ENCODE results near the gene TAAR2. TPM values are rescaled to one million over a fixed set of nuclear protein-coding genes. Genes with fewer than 3 reads are reported as not detected.

The TAAR2 gene
- total RNA-seq, 1 donor from 2014 or later, result not detected

GRCh38 chr6:132568611-132569010, 55.5 kb downstream of the TAAR2 start:
- no peak for TF ChIP-seq CTCF (IDR thresholded peaks at IDR 0.05; ENCODE audit: insufficient read depth, low read depth, low read length)
- TF ChIP-seq EZH2 (IDR thresholded peaks at IDR 0.05; ENCODE audit: insufficient read depth, low read length), result no peak
- H3K4me1 Mint-ChIP-seq (ENCODE audit: low read depth, unreplicated experiment), result no peaks in the 10 kb centered on the region
- H3K9me3 Mint-ChIP-seq (ENCODE audit: unreplicated experiment), result no peaks in the 10 kb centered on the region
- H3K27me3 Mint-ChIP-seq (ENCODE audit: low read depth, unreplicated experiment), result peaks cover 3% of the 10 kb centered on the region
- Histone ChIP-seq H3K27me3 (ENCODE audit: insufficient read depth, low read length) (peaks cover 3% of the 10 kb centered on the region), H3K36me3 (ENCODE audit: insufficient read depth, low read length) (no peaks in the 10 kb centered on the region), H2AFZ (ENCODE audit: low read depth, low read length) (no peak overlapping the region), H3K4me1 (ENCODE audit: insufficient read depth, low read length) (no peaks in the 10 kb centered on the region), H3K9me3 (ENCODE audit: insufficient read depth, low read depth, low read length) (no peaks in the 10 kb centered on the region), H3K4me3 (ENCODE audit: insufficient read depth, low read depth, low read length) (no peak overlapping the region), H3K9ac (ENCODE audit: low read length) (no peak overlapping the region), H3K4me2 (ENCODE audit: low read length) (no peak overlapping the region), H3K79me2 (ENCODE audit: insufficient read depth, low read length) (no peaks in the 10 kb centered on the region), H4K20me1 (ENCODE audit: insufficient read depth, low read length) (no peaks in the 10 kb centered on the region), H3K27ac (ENCODE audit: low read depth, low read length) (no peak overlapping the region)
- H3K27ac Mint-ChIP-seq (ENCODE audit: unreplicated experiment), result no peak overlapping the region
- FAIRE-seq (no peak), DNase-seq (ENCODE audit: low read depth) (no peak)
- no peak overlapping the region for H3K4me3 Mint-ChIP-seq (ENCODE audit: unreplicated experiment)
- no peaks in the 10 kb centered on the region for H3K36me3 Mint-ChIP-seq (ENCODE audit: low read depth, unreplicated experiment)

- Mint-ChIP-seq H3K4me1 (ENCODE audit: low read depth, unreplicated experiment) (no peaks in the 10 kb centered on the region), H3K27me3 (ENCODE audit: low read depth, unreplicated experiment) (peaks cover 3% of the 10 kb centered on the region), H3K36me3 (ENCODE audit: low read depth, unreplicated experiment) (no peaks in the 10 kb centered on the region), H3K27ac (ENCODE audit: unreplicated experiment) (no peak overlapping the region), H3K4me3 (ENCODE audit: unreplicated experiment) (no peak overlapping the region), H3K9me3 (ENCODE audit: unreplicated experiment) (no peaks in the 10 kb centered on the region)
- H3K4me3 ChIP-seq (ENCODE audit: insufficient read depth, low read depth, low read length), result no peak overlapping the region
- FAIRE-seq, result no peak
- no peaks in the 10 kb centered on the region for H3K4me1 ChIP-seq (ENCODE audit: insufficient read depth, low read length)
- no peak overlapping the region for H3K4me2 ChIP-seq (ENCODE audit: low read length)
- peaks cover 3% of the 10 kb centered on the region for H3K27me3 ChIP-seq (ENCODE audit: insufficient read depth, low read length)
- no peaks in the 10 kb centered on the region for H3K9me3 ChIP-seq (ENCODE audit: insufficient read depth, low read depth, low read length)
- H2AFZ ChIP-seq (ENCODE audit: low read depth, low read length), result no peak overlapping the region
- H3K36me3 ChIP-seq (ENCODE audit: insufficient read depth, low read length), result no peaks in the 10 kb centered on the region
- TF ChIP-seq EZH2 (IDR thresholded peaks at IDR 0.05; ENCODE audit: insufficient read depth, low read length) (no peak), CTCF (IDR thresholded peaks at IDR 0.05; ENCODE audit: insufficient read depth, low read depth, low read length) (no peak)
- no peak overlapping the region for H3K27ac ChIP-seq (ENCODE audit: low read depth, low read length)
- no peak for DNase-seq (ENCODE audit: low read depth)
- H3K79me2 ChIP-seq (ENCODE audit: insufficient read depth, low read length), result no peaks in the 10 kb centered on the region
- H4K20me1 ChIP-seq (ENCODE audit: insufficient read depth, low read length), result no peaks in the 10 kb centered on the region
- H3K9ac ChIP-seq (ENCODE audit: low read length), result no peak overlapping the region
Observed at GRCh38 chr6:132567566-132567965, 56.5 kb downstream of the TAAR2 start.

Other genes with a start within 250 kb of the TAAR2 start
- 3.5 and 4.8 TPM in 2 replicates for gene MOXD1, start 222.8 kb downstream of the TAAR2 start, total RNA-seq
- 60.6 and 62.1 TPM in 2 replicates for gene STX7, start 111.2 kb downstream of the TAAR2 start, total RNA-seq
- not detected in 2 replicates for gene TAAR9, start 86.0 kb downstream of the TAAR2 start, total RNA-seq
- gene TAAR8, start 71.6 kb downstream of the TAAR2 start, total RNA-seq, result not detected in 2 replicates
- gene TAAR6, start 54.0 kb downstream of the TAAR2 start, total RNA-seq, result not detected in 2 replicates
- not detected in 2 replicates for gene TAAR5, start 34.5 kb downstream of the TAAR2 start, total RNA-seq
- gene TAAR1, start 34.9 kb upstream of the TAAR2 start, total RNA-seq, result not detected in 2 replicates
- gene VNN1, start 89.8 kb upstream of the TAAR2 start, total RNA-seq, result 0.07 TPM in 1 of 2 replicates, not detected in the other
- 0.18 TPM in 1 of 2 replicates, not detected in the other for gene VNN2, start 133.6 kb upstream of the TAAR2 start, total RNA-seq
- gene SLC18B1, start 174.4 kb upstream of the TAAR2 start, total RNA-seq, result 8.2 and 10.6 TPM in 2 replicates
- gene RPS12, start 190.3 kb upstream of the TAAR2 start, total RNA-seq, result 959 and 1,022 TPM in 2 replicates